Breast epithelium (tissue), 4 donors: Measurements from ENCODE around the gene GNG11. TPM values are rescaled to one million over a fixed set of nuclear protein-coding genes. Genes with fewer than 3 reads are reported as not detected.
"Not testable (repeated sequence)": the region's sequence is repeated elsewhere in the genome, so short reads cannot be mapped to it uniquely, and the experiment has no call there.

Experiments
- DNase-seq, 2 donors: peaks; one replicate each; pipeline ENCODE4 v3.0.0-alpha.2; 2019; ENCODE audit warnings: low spot score in 2 of 2
- H3K27ac ChIP-seq, 2 donors: fragments of 200-600 bp; sonication (generic) in 1 of 2; one replicate each; pipeline ENCODE4 v1.5.1; 2016 to 2019; ENCODE audit warnings: mild to moderate bottlenecking in 1 of 2
- H3K27me3 ChIP-seq, 2 donors: fragments of 200-600 bp; sonication (generic) in 1 of 2; one replicate each; pipeline versions ENCODE4 v1.5.1 to v1.6.0; 2017 to 2019; ENCODE audit warnings: control low read depth in 1 of 2, mild to moderate bottlenecking in 1 of 2
- H3K36me3 ChIP-seq: fragments of 200-600 bp; one replicate; pipeline ENCODE4 v1.5.1; 2019
- H3K4me1 ChIP-seq, 2 donors: fragments of 200-600 bp; sonication (generic); one replicate each; pipeline ENCODE4 v1.5.1; 2016 to 2019; ENCODE audit warnings: control low read depth in 1 of 2
- H3K4me3 ChIP-seq, 3 donors: fragments of 200-600 bp; sonication (generic); 1 replicate in 2 of 3; 2 replicates in 1 of 3; pipeline ENCODE4 v1.5.1; 2016 to 2019; ENCODE audit warnings: mild to moderate bottlenecking in 3 of 3, moderate library complexity in 2 of 3
- H3K9me3 ChIP-seq, 2 donors: fragments of 200-600 bp; sonication (generic) in 1 of 2; one replicate each; pipeline ENCODE4 v1.5.1; 2016 to 2019; ENCODE audit warnings: control low read depth in 1 of 2
- POLR2A ChIP-seq: fragments of 450-650 bp; IDR thresholded peaks from one replicate; pipeline ENCODE4 v1.6.1; 2016; ENCODE audit warnings: antibody characterized with exemption, mild to moderate bottlenecking, moderate library complexity
- POLR2AphosphoS5 ChIP-seq, 3 donors: sonication (generic); formaldehyde crosslinking; IDR thresholded peaks; one replicate each; pipeline ENCODE4 v1.6.1; 2017; ENCODE audit warnings: antibody characterized with exemption in 3 of 3
- intact Hi-C: fragments of 100-400 bp; cut with DNase I; formaldehyde crosslinking; loops from one replicate; pipeline ENCODE4 v1.15.1; 2023; ENCODE audit warnings: low total_unique reads
- total RNA-seq, 3 donors: library from RNA; depleted of rRNA; stranded (reverse); fragments of >200 nt; gene quantifications; one replicate each; pipeline ENCODE4 v1.1.0, GENCODE V29; 2016
- TF ChIP-seq, protein P1 (sequence below), 3 donors: fragments of 450-650 bp; IDR thresholded peaks; one replicate each; pipeline ENCODE4 v1.5.1; 2016 to 2017; ENCODE audit warnings: antibody characterized with exemption in 3 of 3, mild to moderate bottlenecking in 3 of 3, moderate library complexity in 3 of 3

Gene GNG11
- total RNA-seq, 3 donors from 2014 or later = 17.3 to 40.0 (median 25.4) TPM

DNA sequence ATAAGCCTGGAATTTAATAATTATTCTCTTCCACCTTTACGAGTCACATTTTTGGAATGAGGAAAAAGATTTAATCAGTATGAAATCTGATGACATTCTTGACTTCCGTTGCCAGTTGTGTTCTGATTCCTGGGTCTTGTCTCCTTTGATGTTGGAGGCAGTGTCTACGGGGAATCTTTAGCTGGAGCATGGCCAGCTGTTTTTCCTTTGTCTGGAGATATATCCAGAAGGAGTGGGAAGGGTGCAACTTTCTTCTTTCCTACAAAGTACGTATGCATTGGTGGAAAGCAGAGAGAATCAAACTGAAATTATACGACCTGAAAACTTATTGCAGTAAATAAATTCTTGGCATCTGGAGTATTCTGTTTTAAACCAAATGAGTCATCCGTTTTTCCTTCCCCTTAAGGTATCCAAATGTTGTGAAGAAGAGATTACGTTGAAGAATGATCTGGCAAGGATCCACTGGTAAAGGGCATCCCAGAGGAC is 6.9 kb upstream of the GNG11 start:
- intact Hi-C loops = no loop called here
- no peak for DNase-seq
- H3K36me3 ChIP-seq = no peaks in the 10 kb centered on the region
- no peaks in the 10 kb centered on the region for H3K27me3 ChIP-seq
- peak overlapping the region; percentile 40 to 45 for H3K27ac ChIP-seq
- peak overlapping the region in 2 of 3 donors; percentile 11 to 35 for H3K4me3 ChIP-seq
- TF ChIP-seq POLR2AphosphoS5 (IDR thresholded peaks at IDR 0.05) (no peak), POLR2A (no peak)
- TF ChIP-seq, protein P1, sequence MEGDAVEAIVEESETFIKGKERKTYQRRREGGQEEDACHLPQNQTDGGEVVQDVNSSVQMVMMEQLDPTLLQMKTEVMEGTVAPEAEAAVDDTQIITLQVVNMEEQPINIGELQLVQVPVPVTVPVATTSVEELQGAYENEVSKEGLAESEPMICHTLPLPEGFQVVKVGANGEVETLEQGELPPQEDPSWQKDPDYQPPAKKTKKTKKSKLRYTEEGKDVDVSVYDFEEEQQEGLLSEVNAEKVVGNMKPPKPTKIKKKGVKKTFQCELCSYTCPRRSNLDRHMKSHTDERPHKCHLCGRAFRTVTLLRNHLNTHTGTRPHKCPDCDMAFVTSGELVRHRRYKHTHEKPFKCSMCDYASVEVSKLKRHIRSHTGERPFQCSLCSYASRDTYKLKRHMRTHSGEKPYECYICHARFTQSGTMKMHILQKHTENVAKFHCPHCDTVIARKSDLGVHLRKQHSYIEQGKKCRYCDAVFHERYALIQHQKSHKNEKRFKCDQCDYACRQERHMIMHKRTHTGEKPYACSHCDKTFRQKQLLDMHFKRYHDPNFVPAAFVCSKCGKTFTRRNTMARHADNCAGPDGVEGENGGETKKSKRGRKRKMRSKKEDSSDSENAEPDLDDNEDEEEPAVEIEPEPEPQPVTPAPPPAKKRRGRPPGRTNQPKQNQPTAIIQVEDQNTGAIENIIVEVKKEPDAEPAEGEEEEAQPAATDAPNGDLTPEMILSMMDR (IDR thresholded peaks at IDR 0.05) = no peak
- H3K9me3 ChIP-seq = no peaks in the 10 kb centered on the region
- H3K4me1 ChIP-seq = no peaks in the 10 kb centered on the region

DNA sequence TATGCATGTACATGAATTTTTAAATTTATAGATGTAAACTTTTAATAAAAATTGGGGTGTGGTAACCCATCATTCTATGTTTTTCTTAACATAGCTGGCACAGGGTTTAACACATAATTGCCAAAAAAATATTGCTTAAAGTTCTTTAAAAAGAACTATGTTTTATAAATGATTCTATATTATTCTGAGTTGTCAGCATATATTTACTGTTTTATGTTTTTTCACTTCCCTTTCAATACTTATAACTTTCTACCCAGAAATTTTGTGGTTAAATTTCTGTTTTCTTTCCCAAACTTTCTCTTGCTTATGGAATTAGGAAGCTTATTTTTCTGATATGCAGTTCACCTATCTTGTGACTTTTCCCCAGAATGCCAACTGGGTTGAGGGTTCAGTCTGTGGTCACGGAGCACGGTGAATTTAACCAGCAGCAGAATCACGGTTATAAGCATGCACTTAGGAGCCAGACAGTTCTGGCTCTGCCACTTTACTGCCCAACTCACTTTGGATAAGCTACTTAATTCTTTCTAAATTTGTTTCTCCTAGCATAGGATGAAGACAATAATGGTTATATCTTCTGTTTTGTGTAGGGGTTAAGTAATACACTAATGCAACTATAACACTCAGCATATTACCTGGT is 6.2 kb upstream of the GNG11 start:
- H3K4me3 ChIP-seq, intact Hi-C loops, H3K27me3 ChIP-seq, H3K4me1 ChIP-seq, H3K36me3 ChIP-seq, H3K9me3 ChIP-seq, DNase-seq: not testable (repeated sequence)
- peak overlapping the region in 1 of 2 donors; percentile 32 for H3K27ac ChIP-seq

DNA sequence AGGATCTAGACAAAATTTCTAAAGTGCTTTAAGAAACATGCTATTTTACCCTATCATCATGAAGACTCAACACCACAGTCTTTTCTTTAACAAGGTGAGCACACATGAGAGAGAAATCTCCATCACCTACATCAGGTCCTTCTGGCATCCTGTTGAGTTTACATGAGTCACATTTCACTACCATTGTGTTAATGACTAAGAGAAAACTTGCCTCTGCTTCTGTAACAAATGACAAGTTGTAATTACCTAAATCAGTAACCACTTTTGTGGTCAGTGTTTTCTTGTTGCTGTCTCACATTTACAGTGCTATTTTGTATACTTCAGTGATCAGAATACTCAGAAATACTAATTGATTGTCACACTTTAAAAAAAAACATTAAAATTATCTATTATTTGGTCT is 5.6 kb upstream of the GNG11 start:
- peak overlapping the region in 1 of 2 donors; percentile 32 for H3K27ac ChIP-seq
- H3K36me3 ChIP-seq, intact Hi-C loops, H3K4me3 ChIP-seq, H3K4me1 ChIP-seq, H3K9me3 ChIP-seq, H3K27me3 ChIP-seq, DNase-seq: not testable (repeated sequence)

DNA sequence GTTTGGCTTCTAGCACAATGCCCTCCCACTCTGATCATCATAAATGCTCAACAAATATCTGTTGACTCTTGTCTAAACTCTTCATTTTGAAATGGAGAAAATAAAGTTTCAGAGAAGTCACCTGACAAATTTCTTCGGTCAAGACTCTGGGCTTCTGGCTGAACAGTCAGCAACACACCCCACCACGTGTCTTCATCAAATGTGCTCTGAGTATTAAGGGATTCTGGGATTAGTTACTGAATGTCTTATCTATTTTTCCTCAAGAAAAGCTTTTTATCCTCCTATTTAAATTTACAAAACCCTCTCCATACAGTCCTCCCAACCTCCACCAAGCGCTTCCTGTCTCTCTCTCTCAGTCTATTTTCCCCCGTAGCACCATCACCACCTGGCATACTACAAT is 5.2 kb upstream of the GNG11 start:
- intact Hi-C loops, H3K9me3 ChIP-seq, DNase-seq, H3K27ac ChIP-seq, H3K27me3 ChIP-seq, H3K36me3 ChIP-seq, H3K4me1 ChIP-seq, H3K4me3 ChIP-seq: not testable (repeated sequence)

DNA sequence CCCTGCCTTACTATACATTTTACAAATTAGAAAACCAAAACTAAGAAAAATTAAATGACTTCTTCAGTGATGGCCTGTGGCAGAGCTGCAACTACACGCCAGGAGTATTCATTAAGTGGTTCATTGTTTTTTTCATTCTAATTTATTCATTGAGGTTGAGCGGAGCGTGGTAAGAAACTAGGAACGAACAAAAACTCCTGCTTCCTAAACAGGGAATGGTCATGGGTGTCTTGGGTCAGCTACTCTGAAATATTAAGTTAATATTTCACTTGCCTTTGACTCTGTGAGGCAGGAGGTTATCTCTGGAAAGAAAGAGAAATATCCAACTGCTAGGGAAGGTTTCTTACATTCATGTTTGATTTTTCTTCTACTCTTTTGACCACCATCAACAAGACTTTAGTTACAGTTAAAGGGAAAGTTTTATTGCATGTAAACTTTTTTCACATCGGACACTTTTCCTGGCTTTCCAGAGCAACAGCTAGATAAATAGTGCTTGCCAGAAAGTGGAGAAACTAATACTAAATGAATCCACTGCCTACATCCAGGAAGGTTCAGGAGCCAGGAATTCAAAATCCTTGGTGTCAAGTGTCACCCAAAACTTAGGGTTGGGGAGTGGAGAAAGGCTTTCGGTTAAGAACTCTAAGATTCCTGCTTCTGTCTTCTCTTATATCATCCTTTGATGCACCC is 896 bp upstream of the GNG11 start:
- no peak for TF ChIP-seq POLR2A
- TF ChIP-seq POLR2AphosphoS5 (IDR thresholded peaks at IDR 0.05) = no peak
- TF ChIP-seq, protein P1 (IDR thresholded peaks at IDR 0.05) = no peak
- no peaks in the 10 kb centered on the region for H3K4me1 ChIP-seq
- H3K27me3 ChIP-seq = no peaks in the 10 kb centered on the region
- no peaks in the 10 kb centered on the region for H3K36me3 ChIP-seq
- peak overlapping the region; percentile 53 to 80 (median 60) for H3K4me3 ChIP-seq
- DNase-seq = no peak
- intact Hi-C loops = no loop called here
- H3K9me3 ChIP-seq = no peaks in the 10 kb centered on the region
- H3K27ac ChIP-seq = peak overlapping the region; percentile 84 to 94

DNA sequence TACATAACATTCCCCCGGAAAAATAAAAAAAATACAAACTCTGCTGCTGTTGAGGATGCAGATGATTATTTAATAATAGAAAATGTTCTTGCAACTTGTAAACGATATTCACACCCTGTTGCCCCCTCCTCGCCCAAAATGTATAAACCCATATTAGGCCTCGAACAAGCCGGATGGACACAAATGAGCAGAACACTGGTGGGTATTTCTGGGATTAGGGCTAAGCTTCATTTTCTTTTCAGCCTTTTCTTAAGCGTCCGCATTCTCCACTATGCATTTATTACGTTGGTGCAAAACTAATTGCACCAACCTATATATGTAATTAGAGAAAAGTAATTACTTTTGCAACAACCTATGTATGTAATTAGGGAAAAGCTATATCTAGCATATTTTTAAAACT is 349 bp upstream of the GNG11 start:
- Histone ChIP-seq H3K36me3 (no peaks in the 10 kb centered on the region), H3K9me3 (no peaks in the 10 kb centered on the region), H3K4me1 (no peaks in the 10 kb centered on the region), H3K4me3 (peak overlapping the region; percentile 53 to 80 (median 60)), H3K27me3 (no peaks in the 10 kb centered on the region), H3K27ac (peak overlapping the region; percentile 84 to 94)
- TF ChIP-seq POLR2A (no peak), POLR2AphosphoS5 (IDR thresholded peaks at IDR 0.05) (no peak)
- TF ChIP-seq, protein P1 (IDR thresholded peaks at IDR 0.05) = no peak
- intact Hi-C loops = no loop called here
- DNase-seq = no peak
